ENCODE results near the gene ZNF10. TPM values are rescaled to one million over a fixed set of nuclear protein-coding genes. Genes with fewer than 3 reads are reported as not detected.

Gene ZNF10
- total and polyA plus RNA-seq, 2 donors (not counting 1 experiment from before 2014, with no cell fraction given), result 3.7 to 12.1 TPM

- TF ChIP-seq EZH2 (IDR thresholded peaks at IDR 0.05; ENCODE audit: low read length, missing control alignments), result no peak
- TF ChIP-seq, protein P1, sequence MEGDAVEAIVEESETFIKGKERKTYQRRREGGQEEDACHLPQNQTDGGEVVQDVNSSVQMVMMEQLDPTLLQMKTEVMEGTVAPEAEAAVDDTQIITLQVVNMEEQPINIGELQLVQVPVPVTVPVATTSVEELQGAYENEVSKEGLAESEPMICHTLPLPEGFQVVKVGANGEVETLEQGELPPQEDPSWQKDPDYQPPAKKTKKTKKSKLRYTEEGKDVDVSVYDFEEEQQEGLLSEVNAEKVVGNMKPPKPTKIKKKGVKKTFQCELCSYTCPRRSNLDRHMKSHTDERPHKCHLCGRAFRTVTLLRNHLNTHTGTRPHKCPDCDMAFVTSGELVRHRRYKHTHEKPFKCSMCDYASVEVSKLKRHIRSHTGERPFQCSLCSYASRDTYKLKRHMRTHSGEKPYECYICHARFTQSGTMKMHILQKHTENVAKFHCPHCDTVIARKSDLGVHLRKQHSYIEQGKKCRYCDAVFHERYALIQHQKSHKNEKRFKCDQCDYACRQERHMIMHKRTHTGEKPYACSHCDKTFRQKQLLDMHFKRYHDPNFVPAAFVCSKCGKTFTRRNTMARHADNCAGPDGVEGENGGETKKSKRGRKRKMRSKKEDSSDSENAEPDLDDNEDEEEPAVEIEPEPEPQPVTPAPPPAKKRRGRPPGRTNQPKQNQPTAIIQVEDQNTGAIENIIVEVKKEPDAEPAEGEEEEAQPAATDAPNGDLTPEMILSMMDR (conservative IDR thresholded peaks at IDR 0.05 in 1 of 2, IDR thresholded peaks at IDR 0.05 in 1 of 2; ENCODE audit: low read depth in 1 of 2, low read length in 2 of 2), result no peak
- Histone ChIP-seq H3K9ac (ENCODE audit: insufficient read depth, low read length) (no peak overlapping the region), H3K4me1 (ENCODE audit: control insufficient read depth, extremely low read depth, insufficient read depth, low read length) (no peaks in the 10 kb centered on the region), H3K4me3 (replicated peaks in 1 of 4; ENCODE audit: control extremely low read depth in 1 of 4, insufficient read depth in 1 of 4, low read depth in 3 of 4, low read length in 4 of 4) (no peak overlapping the region), H3K36me3 (ENCODE audit: control insufficient read depth, insufficient read depth, low read length) (no peaks in the 10 kb centered on the region), H3K79me2 (ENCODE audit: control insufficient read depth, insufficient read depth, low read length) (no peaks in the 10 kb centered on the region), H3K4me2 (ENCODE audit: extremely low read depth, insufficient read depth, low read length) (no peak overlapping the region), H4K20me1 (ENCODE audit: control insufficient read depth, extremely low read depth, insufficient read depth, low read length) (no peaks in the 10 kb centered on the region), H3K27ac (ENCODE audit: insufficient read depth, low read length) (no peak overlapping the region), H2AFZ (ENCODE audit: low read length) (no peak overlapping the region), H3K9me3 (ENCODE audit: control insufficient read depth, insufficient read depth, low read depth, low read length) (no peaks in the 10 kb centered on the region), H3K27me3 (ENCODE audit: control insufficient read depth, insufficient read depth, low read length) (no peaks in the 10 kb centered on the region)
- no peak for DNase-seq (ENCODE audit: low read depth in 2 of 2)
Measured at GRCh38 chr12:133172491-133172890, 42.1 kb downstream of the ZNF10 start.

DNA sequence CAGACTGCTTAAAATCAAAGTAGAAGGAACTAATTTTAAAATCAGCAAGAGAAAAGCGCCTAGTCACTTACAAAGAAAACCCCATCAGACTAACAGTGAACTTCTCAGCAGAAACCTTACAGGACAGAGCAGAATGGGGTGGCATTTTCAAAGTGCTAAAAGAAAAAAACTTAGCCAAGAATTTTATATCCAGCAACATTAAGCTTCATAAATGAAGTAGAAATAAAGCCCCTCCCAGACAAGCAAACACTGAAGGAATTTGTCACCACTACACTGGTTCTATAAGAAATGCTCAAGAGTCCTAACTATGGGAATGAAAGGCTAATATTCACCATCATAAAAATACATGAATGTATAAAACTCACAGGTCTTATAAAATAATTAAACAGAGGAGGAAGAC, 44.5 kb downstream of the ZNF10 start:
- Histone ChIP-seq H3K9ac (ENCODE audit: insufficient read depth, low read length) (no peak overlapping the region), H3K27ac (ENCODE audit: insufficient read depth, low read length) (no peak overlapping the region), H3K36me3 (ENCODE audit: control insufficient read depth, insufficient read depth, low read length) (no peaks in the 10 kb centered on the region), H3K79me2 (ENCODE audit: control insufficient read depth, insufficient read depth, low read length) (no peaks in the 10 kb centered on the region), H3K4me1 (ENCODE audit: control insufficient read depth, extremely low read depth, insufficient read depth, low read length) (no peaks in the 10 kb centered on the region), H3K4me2 (ENCODE audit: extremely low read depth, insufficient read depth, low read length) (no peak overlapping the region), H3K4me3 (replicated peaks in 1 of 4; ENCODE audit: control extremely low read depth in 1 of 4, insufficient read depth in 1 of 4, low read depth in 3 of 4, low read length in 4 of 4) (no peak overlapping the region), H3K9me3 (ENCODE audit: control insufficient read depth, insufficient read depth, low read depth, low read length) (no peaks in the 10 kb centered on the region), H3K27me3 (ENCODE audit: control insufficient read depth, insufficient read depth, low read length) (no peaks in the 10 kb centered on the region), H2AFZ (ENCODE audit: low read length) (no peak overlapping the region), H4K20me1 (ENCODE audit: control insufficient read depth, extremely low read depth, insufficient read depth, low read length) (no peaks in the 10 kb centered on the region)
- no peak for TF ChIP-seq EZH2 (IDR thresholded peaks at IDR 0.05; ENCODE audit: low read length, missing control alignments)
- TF ChIP-seq, protein P1 (conservative IDR thresholded peaks at IDR 0.05 in 1 of 2, IDR thresholded peaks at IDR 0.05 in 1 of 2; ENCODE audit: low read depth in 1 of 2, low read length in 2 of 2), result no peak
- DNase-seq (ENCODE audit: low read depth in 2 of 2), result no peak

DNA sequence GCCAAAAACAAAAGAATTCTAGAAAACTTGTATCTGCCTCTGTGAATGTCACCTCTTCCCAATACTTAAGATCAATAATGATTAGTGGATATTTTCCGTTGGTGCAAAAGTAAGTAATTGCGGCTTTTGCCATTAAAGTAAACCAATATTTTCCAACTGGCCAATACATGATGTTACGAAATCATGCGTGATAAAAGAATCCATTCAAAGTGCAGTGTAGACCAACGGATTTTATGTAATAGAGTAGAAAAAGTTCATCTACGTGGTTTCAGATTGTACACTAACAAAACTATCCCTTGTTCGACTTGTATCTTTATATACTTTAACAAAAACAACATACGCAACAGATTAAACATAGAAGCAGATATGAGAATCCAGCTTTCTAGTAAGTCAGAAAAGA, 50.2 kb downstream of the ZNF10 start:
- Histone ChIP-seq H3K36me3 (ENCODE audit: control insufficient read depth, insufficient read depth, low read length) (peaks cover 2% of the 10 kb centered on the region), H3K4me3 (replicated peaks in 1 of 4; ENCODE audit: control extremely low read depth in 1 of 4, insufficient read depth in 1 of 4, low read depth in 3 of 4, low read length in 4 of 4) (no peak overlapping the region), H3K9me3 (ENCODE audit: control insufficient read depth, insufficient read depth, low read depth, low read length) (no peaks in the 10 kb centered on the region), H4K20me1 (ENCODE audit: control insufficient read depth, extremely low read depth, insufficient read depth, low read length) (no peaks in the 10 kb centered on the region), H2AFZ (ENCODE audit: low read length) (no peak overlapping the region), H3K4me2 (ENCODE audit: extremely low read depth, insufficient read depth, low read length) (no peak overlapping the region), H3K27me3 (ENCODE audit: control insufficient read depth, insufficient read depth, low read length) (no peaks in the 10 kb centered on the region), H3K27ac (ENCODE audit: insufficient read depth, low read length) (no peak overlapping the region), H3K9ac (ENCODE audit: insufficient read depth, low read length) (no peak overlapping the region), H3K4me1 (ENCODE audit: control insufficient read depth, extremely low read depth, insufficient read depth, low read length) (no peaks in the 10 kb centered on the region), H3K79me2 (ENCODE audit: control insufficient read depth, insufficient read depth, low read length) (peaks cover 6% of the 10 kb centered on the region)
- TF ChIP-seq, protein P1 (conservative IDR thresholded peaks at IDR 0.05 in 1 of 2, IDR thresholded peaks at IDR 0.05 in 1 of 2; ENCODE audit: low read depth in 1 of 2, low read length in 2 of 2), result no peak
- TF ChIP-seq EZH2 (IDR thresholded peaks at IDR 0.05; ENCODE audit: low read length, missing control alignments), result no peak
- DNase-seq (ENCODE audit: low read depth in 2 of 2), result no peak

Data from fibroblast of lung (primary cell).